GM12878 (cell line): ENCODE data around the gene HOXC12.

Experiments used
- FOXK2 ChIP-seq: fragments of 450-650 bp; IDR thresholded peaks from 2 replicates; pipeline ENCODE4 v1.6.1; 2017; ENCODE audit warnings: mild to moderate bottlenecking, moderate library complexity
- POLR2A ChIP-seq: IDR thresholded peaks from 2 replicates; pipeline ENCODE4 v1.6.1; 2011; ENCODE audit warnings: low read depth, mild to moderate bottlenecking, low read length

DNA sequence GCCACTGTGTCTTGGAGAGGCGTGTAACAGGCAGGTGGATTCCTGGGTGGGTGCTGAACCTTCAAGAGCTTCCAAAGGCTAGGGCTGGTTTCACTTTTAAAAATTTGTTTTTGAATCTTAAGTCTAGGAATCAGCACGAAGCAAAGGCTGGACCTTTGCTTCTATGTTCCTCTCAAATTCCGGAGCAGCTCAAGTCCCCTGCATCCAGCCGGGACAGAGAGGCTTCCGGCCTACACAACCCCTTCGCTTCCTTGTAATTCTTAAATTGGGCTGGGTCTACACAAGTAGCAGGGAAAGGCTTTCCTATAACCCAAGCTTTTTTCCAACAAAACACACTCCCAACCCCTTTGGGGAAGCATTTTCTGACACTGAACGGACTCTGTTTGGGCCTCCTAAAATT is 8.3 kb downstream of the HOXC12 start:
- TF ChIP-seq POLR2A (no peak), FOXK2 (no peak)
